SK-N-SH (cell line): ENCODE data around the gene PFDN1. TPM values are rescaled to one million over a fixed set of nuclear protein-coding genes. Genes with fewer than 3 reads are reported as not detected.

Experiments
- CTCF ChIA-PET: fragments of 300-600, 350-600 bp; formaldehyde crosslinking; extraction: SDS; loops from one replicate; lab custom pipeline; 2021; lab: Yijun Ruan, JAX
- POLR2A ChIA-PET: fragments of 350-600 bp; sonication (Branson Sonifier 250); formaldehyde crosslinking; extraction: SDS; loops from one replicate; lab custom pipeline; 2020; ENCODE audit warnings: antibody characterized with exemption, inconsistent platforms; lab: Yijun Ruan, JAX
- DNase-seq: peaks from one replicate; pipeline ENCODE4 v3.0.0; 2012
- H2AFZ ChIP-seq: fragments of 200-600 bp; sonication (generic); 2 replicates; pipeline ENCODE4 v1.8.1; 2016; ENCODE audit warnings: antibody characterized with exemption, mild to moderate bottlenecking, low read depth
- H3F3A ChIP-seq: fragments of 200-600 bp; sonication (generic); replicated peaks from 2 replicates; pipeline ENCODE3; 2016; ENCODE audit warnings: antibody characterized with exemption, mild to moderate bottlenecking; ENCODE audit not compliant: insufficient read depth
- H3K27ac ChIP-seq, 2 experiments: fragments of 200-500 bp in 1 of 2; fragments of 200-600 bp in 1 of 2; sonication (Bioruptor generic) in 1 of 2; sonication (generic), shearing (Covaris generic) in 1 of 2; 2 replicates each; pipeline versions ENCODE4 v1.5.1 to v1.6.1; 2014 to 2016; ENCODE audit warnings: low read depth in 2 of 2, inconsistent platforms in 1 of 2, low read length in 1 of 2, mild to moderate bottlenecking in 1 of 2, mixed read lengths in 1 of 2
- H3K27me3 ChIP-seq: fragments of 200-600 bp; sonication (generic), shearing (Covaris generic); 2 replicates; pipeline ENCODE4 v1.6.1; 2016; ENCODE audit warnings: mixed run types; ENCODE audit not compliant: insufficient read depth
- H3K36me3 ChIP-seq, 2 experiments: fragments of 200-500 bp in 1 of 2; fragments of 200-600 bp in 1 of 2; sonication (Bioruptor generic) in 1 of 2; sonication (generic) in 1 of 2; replicated peaks in 1 of 2; 2 replicates each; pipeline versions ENCODE3 to v1.5.1; 2014 to 2016; ENCODE audit warnings: low read length in 1 of 2, mild to moderate bottlenecking in 1 of 2; ENCODE audit not compliant: insufficient read depth in 2 of 2, control insufficient read depth in 1 of 2
- H3K4me1 ChIP-seq, 2 experiments: fragments of 200-500 bp in 1 of 2; fragments of 200-600 bp in 1 of 2; sonication (Bioruptor generic) in 1 of 2; sonication (generic), shearing (Covaris generic) in 1 of 2; 2 replicates each; pipeline versions ENCODE4 v1.5.1 to v1.6.1; 2014 to 2016; ENCODE audit warnings: low read depth in 1 of 2, low read length in 1 of 2, mixed run types in 1 of 2; ENCODE audit not compliant: insufficient read depth in 2 of 2, control insufficient read depth in 1 of 2
- H3K4me2 ChIP-seq: fragments of 200-600 bp; sonication (generic), shearing (Covaris generic); 2 replicates; pipeline ENCODE4 v1.6.1; 2017; ENCODE audit warnings: mixed run types
- H3K4me3 ChIP-seq, 2 experiments: fragments of 200-500 bp in 1 of 2; fragments of 200-600 bp in 1 of 2; sonication (Bioruptor generic) in 1 of 2; sonication (generic), shearing (Covaris generic) in 1 of 2; 2 replicates each; pipeline versions ENCODE4 v1.5.1 to v1.8.1; 2014 to 2016; ENCODE audit warnings: low read depth in 2 of 2, inconsistent platforms in 1 of 2, low read length in 1 of 2, mild to moderate bottlenecking in 1 of 2, mixed read lengths in 1 of 2, moderate library complexity in 1 of 2
- H3K79me2 ChIP-seq: fragments of 200-600 bp; sonication (generic); 2 replicates; pipeline ENCODE4 v1.8.1; 2017; ENCODE audit warnings: mild to moderate bottlenecking; ENCODE audit not compliant: insufficient read depth
- H3K9ac ChIP-seq: fragments of 200-600 bp; sonication (generic); 2 replicates; pipeline ENCODE4 v1.6.1; 2017; ENCODE audit warnings: mixed run types
- H3K9me2 ChIP-seq: fragments of 200-600 bp; sonication (generic); 2 replicates; pipeline ENCODE4 v1.6.1; 2017; ENCODE audit warnings: mixed run types
- H3K9me3 ChIP-seq: fragments of 200-600 bp; sonication (generic); 2 replicates; pipeline ENCODE4 v1.6.1; 2017; ENCODE audit warnings: mixed run types, mild to moderate bottlenecking, moderate library complexity
- H4K20me1 ChIP-seq: fragments of 200-600 bp; sonication (generic); 2 replicates; pipeline ENCODE4 v1.6.1; 2017; ENCODE audit warnings: mild to moderate bottlenecking, mixed run types; ENCODE audit not compliant: insufficient read depth
- ELF1 ChIP-seq: IDR thresholded peaks from 2 replicates; pipeline ENCODE4 v1.4.0; 2012
- EP300 ChIP-seq, 2 experiments: IDR thresholded peaks; 2 replicates each; pipeline versions ENCODE4 v1.4.0 to v1.6.1; 2012; ENCODE audit warnings: borderline replicate concordance in 1 of 2, low read depth in 1 of 2, low read length in 1 of 2
- EZH2phosphoT487 ChIP-seq: fragments of 200-600 bp; sonication (generic); IDR thresholded peaks from 2 replicates; pipeline ENCODE4 v1.6.1; 2017; ENCODE audit warnings: low read depth, mixed run types, mild to moderate bottlenecking, antibody characterized with exemption, moderate library complexity, borderline replicate concordance
- FOXJ3 ChIP-seq: sonication (generic); formaldehyde crosslinking; IDR thresholded peaks from 2 replicates; pipeline ENCODE4 v1.5.1; 2020; ENCODE audit warnings: mild to moderate bottlenecking, missing genetic modification reagents
- MAX ChIP-seq: IDR thresholded peaks from 2 replicates; pipeline ENCODE4 v1.4.0; 2012; ENCODE audit warnings: low read depth
- NFIC ChIP-seq: IDR thresholded peaks from 2 replicates; pipeline ENCODE4 v1.4.0; 2012; ENCODE audit warnings: borderline replicate concordance
- NRF1 ChIP-seq: IDR thresholded peaks from 2 replicates; pipeline ENCODE4 v1.6.1; 2012; ENCODE audit warnings: low read depth, mild to moderate bottlenecking, low read length
- RAD21 ChIP-seq: IDR thresholded peaks from 2 replicates; pipeline ENCODE4 v1.6.1; 2012; ENCODE audit warnings: mild to moderate bottlenecking, low read length
- RFX5 ChIP-seq: IDR thresholded peaks from 2 replicates; pipeline ENCODE4 v1.6.1; 2012; ENCODE audit warnings: mild to moderate bottlenecking, improper control_type of control experiment, low read length
- TCF12 ChIP-seq: IDR thresholded peaks from 2 replicates; pipeline ENCODE4 v1.4.0; 2012
- ZBTB33 ChIP-seq: IDR thresholded peaks from 2 replicates; pipeline ENCODE4 v1.4.0; 2012; ENCODE audit warnings: low read depth, borderline replicate concordance
- WGBS: methylation state at CpG from one replicate; pipeline ENCODE4 v1.1.6; 2017; ENCODE audit warnings: low lambda C conversion rate; 5-methylcytosine and 5-hydroxymethylcytosine counted together
- polyA plus RNA-seq, 3 experiments: library from polyadenylated mRNA; depleted of rRNA; stranded (reverse); fragments of >200 nt; gene quantifications; 2 replicates each; pipeline ENCODE4 v1.2.3, GENCODE V29; 2012

PFDN1 gene
- polyA plus RNA-seq, 1 of the 3 experiments (the other 2 are of a cell fraction) = 55.2 TPM

- Histone ChIP-seq H3K4me1 (peaks cover 0 to 21% of the 10 kb centered on the region in 2 experiments; a peak in 1 of 4 replicates), H3K79me2 (no peaks in the 10 kb centered on the region), H3K9me3 (no peaks in the 10 kb centered on the region), H4K20me1 (no peaks in the 10 kb centered on the region), H3K27ac (peak overlapping the region in 1 of 2 experiments; percentile 29; a peak in 1 of 4 replicates), H3K4me3 (no peak overlapping the region), H3K4me2 (no peak overlapping the region), H3K9ac (no peak overlapping the region), H3K27me3 (no peaks in the 10 kb centered on the region), H3K9me2 (no peaks in the 10 kb centered on the region), H2AFZ (no peak overlapping the region), H3F3A (peaks cover 28% of the 10 kb centered on the region), H3K36me3 (peaks cover 5 to 15% of the 10 kb centered on the region in 2 experiments)
- no peak for DNase-seq
- ChIA-PET POLR2A (no interaction called here), CTCF (interaction anchor here (1.9 to 2.2 kb wide), 2 partner anchors 17 to 86 kb away, joined by 6 read pairs; partner anchors contain the start of gene HBEGF)
- TF ChIP-seq RFX5 (no peak), TCF12 (no peak), NRF1 (no peak), MAX (no peak), EP300 (IDR thresholded peaks at IDR 0.05; ENCODE audit: borderline replicate concordance in 1 of 2, low read depth in 1 of 2, low read length in 1 of 2) (no peak), RAD21 (no peak), ELF1 (no peak), EZH2phosphoT487 (no peak), NFIC (no peak), ZBTB33 (no peak)
- WGBS = 78% methylated on average over 5 of the region's 5 CpGs
Measured at GRCh38 chr5:140329739-140330481, 27.0 kb upstream of the PFDN1 start.

GRCh38 chr5:140328036-140328764 is 25.3 kb upstream of the PFDN1 start:
- ChIA-PET POLR2A (interaction anchor here (0.7 kb wide), 1 partner anchor 398 kb away, joined by 3 read pairs; no protein-coding TSS in a partner anchor), CTCF (interaction anchor here (0.7 to 3.1 kb wide), 4 partner anchors 17 to 415 kb away, joined by 3 to 13 read pairs (median 4); no protein-coding TSS in a partner anchor)
- no peaks in the 10 kb centered on the region for H3K36me3 ChIP-seq
- no peak for TF ChIP-seq FOXJ3
- no peak for TF ChIP-seq EZH2phosphoT487
- no peak for TF ChIP-seq NRF1
- peak overlapping the region in 1 of 2 experiments; percentile 51; a peak in 1 of 4 replicates for H3K27ac ChIP-seq
- H3K4me2 ChIP-seq = peak overlapping the region; percentile 5; the same call in 1 of the 2 replicates
- peak overlapping the region; percentile 15; the same call in 1 of the 2 replicates for H3K9ac ChIP-seq
- H3K9me3 ChIP-seq = no peaks in the 10 kb centered on the region
- 94% methylated on average over 8 of the region's 8 CpGs for WGBS
- DNase-seq = no peak
- no peaks in the 10 kb centered on the region for H3K27me3 ChIP-seq
- H3K4me3 ChIP-seq = no peak overlapping the region
- H3K9me2 ChIP-seq = no peaks in the 10 kb centered on the region
- H4K20me1 ChIP-seq = no peaks in the 10 kb centered on the region
- H3F3A ChIP-seq = peaks cover 23% of the 10 kb centered on the region
- peak overlapping the region; percentile 44; the same call in 1 of the 2 replicates for H2AFZ ChIP-seq
- H3K79me2 ChIP-seq = no peaks in the 10 kb centered on the region
- peaks cover 4 to 37% of the 10 kb centered on the region in 2 experiments; a peak in 3 of 4 replicates for H3K4me1 ChIP-seq
